ENCODE results near the gene EXOC4. TPM values are rescaled to one million over a fixed set of nuclear protein-coding genes. Genes with fewer than 3 reads are reported as not detected.

EXOC4 gene
- total and polyA plus RNA-seq, 7 donors, result 16.4 to 76.7 (median 50.7) TPM

- Histone ChIP-seq H3K27me3 (no peaks in the 10 kb centered on the region), H3K36me3 (no peaks in the 10 kb centered on the region), H3K27ac (no peak overlapping the region), H3K9me3 (no peaks in the 10 kb centered on the region), H3K4me3 (no peak overlapping the region), H3K4me1 (no peaks in the 10 kb centered on the region)
- WGBS, 2 donors, result 97% methylated on average over 1 of the region's 1 CpG
- no peak for DNase-seq
- intact Hi-C loops (cut with DNase I), result no loop called here
- no peak for TF ChIP-seq CTCF (IDR thresholded peaks at IDR 0.05)
- no peak for TF ChIP-seq POLR2A (IDR thresholded peaks at IDR 0.05)
- TF ChIP-seq POLR2AphosphoS5 (IDR thresholded peaks at IDR 0.05), result no peak
- no peak for TF ChIP-seq EP300 (IDR thresholded peaks at IDR 0.05)
These were observed 157.1 kb downstream of the EXOC4 start for GRCh38 chr7:133409966-133410365.

GRCh38 chr7:133411395-133411794, 158.5 kb downstream of the EXOC4 start:
- WGBS, 2 donors, result 49 to 84% methylated on average over 2 of the region's 2 CpGs
- no peaks in the 10 kb centered on the region for H3K36me3 ChIP-seq
- no peak for DNase-seq
- no peak overlapping the region for H3K27ac ChIP-seq
- no peak overlapping the region for H3K4me3 ChIP-seq
- H3K27me3 ChIP-seq, result no peaks in the 10 kb centered on the region
- intact Hi-C loops (cut with DNase I), result no loop called here
- no peaks in the 10 kb centered on the region for H3K4me1 ChIP-seq
- no peaks in the 10 kb centered on the region for H3K9me3 ChIP-seq
- no peak for TF ChIP-seq POLR2AphosphoS5 (IDR thresholded peaks at IDR 0.05)
- no peak for TF ChIP-seq POLR2A (IDR thresholded peaks at IDR 0.05)
- no peak for TF ChIP-seq CTCF (IDR thresholded peaks at IDR 0.05)
- no peak for TF ChIP-seq EP300 (IDR thresholded peaks at IDR 0.05)

GRCh38 chr7:133412942-133413341, 160.1 kb downstream of the EXOC4 start:
- DNase-seq, result no peak
- Histone ChIP-seq H3K27ac (no peak overlapping the region), H3K4me3 (no peak overlapping the region), H3K9me3 (no peaks in the 10 kb centered on the region), H3K36me3 (no peaks in the 10 kb centered on the region), H3K4me1 (no peaks in the 10 kb centered on the region), H3K27me3 (no peaks in the 10 kb centered on the region)
- intact Hi-C loops (cut with DNase I), result no loop called here
- TF ChIP-seq POLR2AphosphoS5 (IDR thresholded peaks at IDR 0.05) (no peak), POLR2A (IDR thresholded peaks at IDR 0.05) (no peak)
- 86 to 89% methylated on average over 3 of the region's 3 CpGs for WGBS, 2 donors

- no peak overlapping the region for H3K4me3 ChIP-seq
- H3K27me3 ChIP-seq, result no peaks in the 10 kb centered on the region
- no peak overlapping the region for H3K27ac ChIP-seq
- no peaks in the 10 kb centered on the region for H3K4me1 ChIP-seq
- H3K9me3 ChIP-seq, result no peaks in the 10 kb centered on the region
- intact Hi-C loops (cut with DNase I), result no loop called here
- DNase-seq, result no peak
- 66 to 79% methylated on average over 1 of the region's 1 CpG for WGBS, 2 donors
- H3K36me3 ChIP-seq, result no peaks in the 10 kb centered on the region
- TF ChIP-seq CTCF (IDR thresholded peaks at IDR 0.05), result no peak
These were observed 166.2 kb downstream of the EXOC4 start for GRCh38 chr7:133419041-133419440.

DNA sequence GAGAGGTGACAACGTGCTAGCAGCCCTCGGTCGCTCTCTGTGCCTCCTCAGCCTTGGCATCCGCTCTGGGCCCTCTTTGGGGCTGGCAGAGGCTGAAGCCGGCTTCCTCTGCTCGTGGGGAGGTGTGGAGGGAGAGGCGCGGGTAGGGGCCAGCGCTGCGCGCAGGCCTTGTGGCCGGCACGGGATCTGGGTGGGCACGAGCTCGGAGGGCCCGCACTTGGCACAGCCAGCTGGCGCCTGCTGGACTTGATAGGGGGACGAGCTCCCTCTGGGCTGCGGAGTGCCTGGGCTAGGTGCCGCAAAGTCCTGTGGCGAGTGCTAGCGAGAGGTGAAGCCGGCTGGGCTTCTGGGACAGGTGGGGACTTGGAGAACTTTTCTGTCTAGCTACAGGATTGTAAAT, 170.7 kb downstream of the EXOC4 start:
- Histone ChIP-seq H3K4me3 (no peak overlapping the region), H3K4me1 (no peaks in the 10 kb centered on the region), H3K27me3 (no peaks in the 10 kb centered on the region), H3K36me3 (no peaks in the 10 kb centered on the region), H3K9me3 (no peaks in the 10 kb centered on the region), H3K27ac (no peak overlapping the region)
- TF ChIP-seq POLR2AphosphoS5 (IDR thresholded peaks at IDR 0.05) (no peak), EP300 (IDR thresholded peaks at IDR 0.05) (no peak)
- 96 to 97% methylated on average over 23 of the region's 23 CpGs for WGBS, 2 donors
- no peak for DNase-seq
- intact Hi-C loops (cut with DNase I), result no loop called here

DNA sequence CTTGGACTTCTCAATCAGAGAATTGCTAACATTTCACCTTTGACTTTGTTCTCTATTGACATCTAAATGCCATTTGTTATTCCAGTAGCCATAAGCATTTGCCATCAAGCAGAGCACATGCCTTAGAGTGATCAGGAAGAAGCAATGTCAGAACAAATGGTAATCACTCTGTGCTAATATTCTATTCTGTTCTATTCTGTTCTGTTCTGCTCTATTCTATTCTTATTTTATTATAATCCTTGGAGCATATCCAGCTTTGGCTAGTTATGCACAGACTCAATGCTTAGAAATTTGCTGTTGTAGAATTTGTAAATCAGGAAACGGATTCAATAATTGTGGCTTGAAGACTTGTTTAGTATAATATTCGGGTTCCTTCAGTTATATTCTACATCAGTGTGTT, 175.4 kb downstream of the EXOC4 start:
- WGBS, 2 donors, result 94 to 95% methylated on average over 2 of the region's 2 CpGs
- peaks cover 0 to 1% (median under 1%) of the 10 kb centered on the region in 4 donors for H3K4me1 ChIP-seq
- no peak overlapping the region for H3K4me3 ChIP-seq
- H3K27ac ChIP-seq, result no peak overlapping the region
- no peaks in the 10 kb centered on the region for H3K36me3 ChIP-seq
- no peaks in the 10 kb centered on the region for H3K9me3 ChIP-seq
- H3K27me3 ChIP-seq, result no peaks in the 10 kb centered on the region
- TF ChIP-seq EP300 (IDR thresholded peaks at IDR 0.05) (no peak), POLR2AphosphoS5 (IDR thresholded peaks at IDR 0.05) (no peak), CTCF (IDR thresholded peaks at IDR 0.05) (no peak), POLR2A (IDR thresholded peaks at IDR 0.05) (no peak)
- intact Hi-C loops (cut with DNase I), result no loop called here
- no peak for DNase-seq

Data from sigmoid colon (tissue), 7 donors.